ENCODE results near the gene SCAMP2.
A peak's percentile ranks its signal among the peaks of the same experiment; 100 is the strongest.

The SCAMP2 gene

GRCh38 chr15:74815121-74815934 is 57.8 kb downstream of the SCAMP2 start:
- peak in 1 of 2 experiments; percentile 31 for DNase-seq

GRCh38 chr15:74812533-74812932 is 60.6 kb downstream of the SCAMP2 start, which contains the start of gene LMAN1L:
Gene LMAN1L, plus strand, starts transcription at chr15:74812835. Its CDS starts 20 bp downstream, at chr15:74812855.
- DNase-seq, result no peak

GRCh38 chr15:74809956-74810355 is 63.2 kb downstream of the SCAMP2 start:
- no peak for DNase-seq

DNA sequence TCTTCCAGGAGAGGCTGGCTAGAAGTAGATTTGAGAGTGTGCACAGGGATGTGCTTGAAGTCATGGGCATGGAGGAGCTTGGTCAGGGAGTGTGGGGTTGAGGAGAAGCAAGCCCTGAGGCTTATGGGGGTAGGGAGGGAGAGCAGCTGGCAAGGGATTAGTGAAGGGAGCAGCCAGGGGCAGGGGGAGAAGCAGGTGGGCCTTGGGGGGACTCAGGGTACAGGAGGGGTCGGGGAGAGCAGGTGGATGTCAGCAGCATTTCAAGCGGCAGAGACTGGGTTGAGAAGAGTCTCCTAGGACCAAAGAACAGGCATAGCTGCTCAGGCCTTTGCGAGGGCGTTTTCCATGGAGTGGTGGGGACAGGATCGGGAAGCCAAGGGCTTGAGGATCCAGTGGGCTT is 63.9 kb downstream of the SCAMP2 start:
- no peak for DNase-seq

GRCh38 chr15:74808840-74809229 is 64.3 kb downstream of the SCAMP2 start:
- no peak for DNase-seq

DNA sequence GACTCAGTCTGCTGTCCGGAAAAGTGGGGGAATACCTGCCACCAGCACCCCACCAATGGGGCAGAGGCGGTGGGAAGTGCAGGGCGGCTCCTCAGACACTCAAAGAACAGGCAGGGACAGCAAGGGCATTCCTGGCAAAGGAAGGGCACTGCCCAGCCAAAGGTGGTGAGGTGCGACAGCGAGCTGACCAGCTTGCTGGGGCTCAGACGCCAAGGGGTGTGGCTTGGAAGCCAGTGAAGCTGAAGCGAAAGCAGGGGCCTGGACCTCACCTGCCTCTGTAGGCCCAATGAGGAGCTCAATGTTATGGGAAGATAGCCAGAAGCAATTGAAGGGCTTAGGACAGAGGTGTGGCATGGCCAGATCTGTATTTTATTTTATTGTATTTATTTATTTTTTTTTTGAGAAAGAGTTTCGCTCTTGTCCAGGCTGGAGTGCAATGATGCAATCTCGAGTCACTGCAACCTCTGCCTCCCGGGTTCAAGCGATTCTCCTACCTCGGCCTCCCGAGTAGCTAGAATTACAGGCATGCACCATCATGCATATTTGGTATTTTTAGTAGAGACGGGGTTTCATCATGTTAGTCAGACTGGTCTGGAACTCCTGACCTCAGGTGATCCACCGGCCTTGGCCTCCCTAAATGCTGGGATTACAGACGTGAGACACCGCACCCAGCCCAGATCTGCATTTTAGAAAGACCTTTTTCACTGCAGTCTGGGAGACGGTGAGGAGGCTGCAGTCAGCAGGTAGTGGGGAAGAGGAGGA is 64.9 kb downstream of the SCAMP2 start:
- DNase-seq, result peak; percentile 18 to 27

DNA sequence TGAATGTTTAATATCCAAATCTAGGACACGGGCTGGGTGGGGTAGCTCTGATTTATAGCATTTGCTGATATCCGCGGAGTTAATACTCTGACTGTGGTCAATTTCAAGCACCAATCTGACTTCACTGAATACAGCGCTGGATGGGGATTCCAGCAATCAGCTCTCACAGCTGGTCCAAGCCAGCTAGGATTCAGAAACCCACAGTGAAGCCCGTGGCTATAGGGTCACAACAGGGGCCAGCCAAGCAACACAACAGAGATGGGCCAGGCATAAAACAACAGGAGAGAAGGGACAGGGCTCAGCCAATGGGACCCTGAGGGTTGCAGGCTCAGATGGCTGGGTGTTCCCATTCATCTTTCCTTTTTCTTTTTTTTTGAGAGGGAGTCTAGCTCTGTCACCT is 65.9 kb downstream of the SCAMP2 start:
- no peak for DNase-seq

- no peak for DNase-seq
Measured at GRCh38 chr15:74804935-74805334, 68.2 kb downstream of the SCAMP2 start.

GRCh38 chr15:74802862-74803447 is 70.2 kb downstream of the SCAMP2 start:
- DNase-seq, result no peak

- no peak for DNase-seq
Measured at GRCh38 chr15:74802290-74802689, 70.9 kb downstream of the SCAMP2 start.

DNA sequence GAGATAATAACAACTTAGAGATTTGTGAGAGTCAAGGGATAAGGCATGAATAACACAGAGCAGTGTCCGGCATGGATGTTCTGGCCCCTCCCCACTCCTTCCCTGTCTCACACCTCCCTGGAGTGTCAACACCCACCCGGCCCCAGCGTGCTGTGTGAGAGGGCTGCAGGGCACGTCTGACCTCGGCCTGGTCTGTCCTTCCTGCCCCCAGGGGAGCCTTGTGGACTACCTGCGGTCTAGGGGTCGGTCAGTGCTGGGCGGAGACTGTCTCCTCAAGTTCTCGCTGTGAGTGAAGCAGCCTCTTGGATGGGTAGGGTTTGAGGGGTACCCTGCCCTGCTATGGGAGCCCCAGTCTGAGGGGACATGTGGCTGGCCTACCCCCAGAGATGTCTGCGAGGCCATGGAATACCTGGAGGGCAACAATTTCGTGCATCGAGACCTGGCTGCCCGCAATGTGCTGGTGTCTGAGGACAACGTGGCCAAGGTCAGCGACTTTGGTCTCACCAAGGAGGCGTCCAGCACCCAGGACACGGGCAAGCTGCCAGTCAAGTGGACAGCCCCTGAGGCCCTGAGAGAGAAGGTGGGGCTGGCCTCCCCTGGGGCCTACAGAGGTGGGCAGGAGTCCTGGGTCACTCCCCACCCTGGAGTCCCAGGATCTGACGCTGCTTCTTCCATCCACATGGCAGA is 71.7 kb downstream of the SCAMP2 start:
- DNase-seq, result no peak

- DNase-seq, result no peak
Measured at GRCh38 chr15:74800559-74801094, 72.5 kb downstream of the SCAMP2 start.

DNA sequence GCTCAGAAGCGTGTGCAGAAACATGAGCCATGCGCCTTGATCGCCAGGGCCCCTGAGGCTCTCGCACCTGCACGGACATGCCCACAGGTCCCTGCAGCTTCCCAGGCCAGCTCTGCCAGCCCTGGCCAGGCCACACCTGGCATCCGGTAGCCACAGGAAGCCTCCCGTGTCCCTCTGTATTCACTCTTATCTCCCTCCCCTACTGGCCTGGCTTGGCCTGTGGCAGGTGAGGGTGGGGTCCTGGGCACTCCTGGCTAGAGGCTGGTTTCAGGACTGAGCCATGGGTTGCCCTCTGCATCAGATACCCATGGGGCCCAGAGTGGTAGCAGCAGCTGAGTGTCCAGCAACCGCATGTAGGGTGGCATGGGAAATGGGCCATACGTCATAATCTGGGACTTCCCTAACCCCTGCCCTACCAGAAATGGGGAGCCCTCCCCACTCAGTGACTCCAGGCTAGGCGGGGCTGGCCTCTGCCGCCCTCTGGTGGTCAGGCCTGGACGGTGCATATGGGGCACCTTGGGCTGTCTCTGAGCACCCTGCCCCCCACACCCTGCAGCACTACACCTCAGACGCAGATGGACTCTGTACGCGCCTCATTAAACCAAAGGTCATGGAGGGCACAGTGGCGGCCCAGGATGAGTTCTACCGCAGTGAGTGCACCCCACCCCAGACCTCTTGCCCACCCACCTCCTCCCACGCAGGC is 73.2 kb downstream of the SCAMP2 start:
- DNase-seq, result no peak

- no peak for DNase-seq
Measured at GRCh38 chr15:74799255-74799855, 73.8 kb downstream of the SCAMP2 start.

DNA sequence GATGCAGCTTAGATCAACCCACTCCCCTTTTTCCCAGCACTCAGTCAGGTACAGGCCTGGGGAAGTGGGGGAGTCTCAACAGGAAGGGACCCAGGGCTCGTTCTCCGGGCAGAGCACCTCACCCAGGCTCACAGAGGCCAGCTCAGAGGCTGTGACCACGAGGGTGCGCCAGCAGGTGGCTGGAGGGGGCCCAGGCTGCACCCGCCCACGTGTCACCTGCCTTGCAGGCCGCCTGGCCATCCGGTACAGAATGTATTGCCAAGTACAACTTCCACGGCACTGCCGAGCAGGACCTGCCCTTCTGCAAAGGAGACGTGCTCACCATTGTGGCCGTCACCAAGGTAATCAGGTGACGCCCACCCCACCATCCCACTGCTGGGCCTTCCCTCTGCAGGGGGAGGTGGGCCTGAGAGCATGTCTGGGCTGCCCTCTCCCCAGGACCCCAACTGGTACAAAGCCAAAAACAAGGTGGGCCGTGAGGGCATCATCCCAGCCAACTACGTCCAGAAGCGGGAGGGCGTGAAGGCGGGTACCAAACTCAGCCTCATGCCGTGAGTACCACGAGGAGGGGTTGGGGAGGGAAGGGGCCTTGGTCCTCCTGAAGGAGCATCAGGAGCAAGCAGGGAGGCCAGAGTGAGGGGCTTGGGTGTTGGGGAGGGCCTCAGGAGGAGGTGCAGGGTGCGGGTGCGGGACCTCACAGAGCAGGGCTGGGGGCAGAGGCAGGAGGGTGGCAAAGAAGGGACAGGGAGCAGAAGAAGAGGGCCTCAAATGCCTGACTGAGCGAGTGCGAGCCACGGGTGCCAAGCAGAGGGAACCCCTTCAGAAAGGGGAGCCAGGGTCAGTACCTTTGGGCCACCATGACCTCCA is 74.5 kb downstream of the SCAMP2 start:
- no peak for DNase-seq

DNA sequence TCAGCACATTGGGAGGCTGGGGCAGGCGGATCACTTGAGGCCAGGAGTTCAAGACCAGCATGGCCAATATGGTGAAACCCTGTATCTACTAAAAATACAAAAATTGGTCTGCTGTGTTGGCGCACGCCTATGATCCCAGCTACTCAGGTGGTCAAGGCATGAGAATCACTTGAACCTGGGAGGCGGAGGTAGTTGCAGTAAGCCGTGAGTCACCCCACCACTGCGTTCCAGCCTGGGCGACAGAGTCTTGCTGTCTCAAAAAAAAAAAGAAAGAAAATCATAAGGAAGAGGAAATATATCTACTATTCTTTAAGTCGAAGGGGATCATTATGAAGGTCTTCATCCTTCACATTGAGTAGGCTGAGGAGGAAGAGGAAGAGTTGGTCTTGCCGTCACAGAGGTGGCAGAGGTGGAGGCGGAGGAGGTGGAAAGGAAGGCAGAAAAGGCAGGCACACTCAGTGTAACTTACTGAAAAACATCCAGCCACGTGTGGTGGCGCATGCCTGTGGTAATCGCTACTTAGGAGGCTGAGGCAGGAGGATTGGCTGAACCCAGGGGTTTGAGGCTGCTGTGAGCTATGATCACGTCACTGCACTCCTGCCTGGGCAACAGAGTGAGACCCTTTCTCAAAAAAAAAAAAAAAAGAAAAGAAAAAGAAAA is 77.1 kb downstream of the SCAMP2 start:
- DNase-seq, result no peak

DNA sequence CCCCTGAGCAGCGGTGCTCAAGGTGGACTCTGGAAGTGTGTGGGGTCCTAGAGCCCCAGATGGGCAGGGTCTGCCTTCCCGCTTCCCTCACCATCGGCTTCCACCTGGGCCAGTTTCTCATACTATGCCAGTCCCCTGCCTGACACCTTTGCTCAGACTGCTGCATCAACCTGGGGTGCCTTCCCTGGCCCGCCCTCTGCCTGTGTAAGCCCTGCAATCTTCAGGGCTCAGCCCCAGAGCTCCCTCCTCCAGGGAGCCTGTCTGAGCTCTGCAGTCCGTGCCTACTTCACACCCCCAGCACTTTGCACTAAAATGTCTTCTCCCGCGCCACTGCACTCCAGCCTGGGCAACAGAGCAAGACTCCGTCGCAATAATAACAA is 78.2 kb downstream of the SCAMP2 start:
- no peak for DNase-seq

- no peak for DNase-seq
Measured at GRCh38 chr15:74794248-74794969, 78.8 kb downstream of the SCAMP2 start.
